GM12892 (cell line): ENCODE data around the gene AMER3.

Source experiments
- POLR2A ChIP-seq: IDR thresholded peaks from 2 replicates; pipeline ENCODE4 v1.6.1; 2011; ENCODE audit warnings: low read depth, low read length, control low read depth
- POLR2AphosphoS5 ChIP-seq: IDR thresholded peaks from 2 replicates; pipeline ENCODE4 v1.6.1; 2011; ENCODE audit warnings: low read depth, low read length, control low read depth
- TAF1 ChIP-seq: IDR thresholded peaks from 2 replicates; pipeline ENCODE4 v1.6.1; 2011; ENCODE audit warnings: low read depth, mild to moderate bottlenecking, control low read depth, low read length, borderline replicate concordance

DNA sequence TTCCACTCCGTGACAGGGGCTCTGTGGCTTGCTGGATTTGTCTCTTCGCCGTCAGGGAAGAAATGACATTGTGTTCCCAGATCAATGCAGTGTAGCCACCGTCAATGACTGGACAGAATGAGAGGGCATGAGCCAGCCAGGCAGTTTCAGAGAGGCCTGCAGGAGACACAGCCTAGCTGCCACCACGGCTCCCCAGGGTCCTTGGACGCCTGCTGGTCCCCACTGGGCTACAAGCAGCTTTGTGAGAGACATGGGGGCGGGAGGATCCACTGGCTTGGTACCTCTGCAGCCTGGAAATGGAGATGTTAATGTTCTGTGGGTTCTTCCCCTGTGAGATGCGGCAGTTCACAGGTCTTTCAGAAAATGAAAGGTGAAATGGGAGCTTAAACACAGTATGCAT, 12.1 kb upstream of the AMER3 start:
- no peak for TF ChIP-seq POLR2AphosphoS5
- no peak for TF ChIP-seq POLR2A
- TF ChIP-seq TAF1: no peak
